ENCODE results near the gene OLFML3.

DNA sequence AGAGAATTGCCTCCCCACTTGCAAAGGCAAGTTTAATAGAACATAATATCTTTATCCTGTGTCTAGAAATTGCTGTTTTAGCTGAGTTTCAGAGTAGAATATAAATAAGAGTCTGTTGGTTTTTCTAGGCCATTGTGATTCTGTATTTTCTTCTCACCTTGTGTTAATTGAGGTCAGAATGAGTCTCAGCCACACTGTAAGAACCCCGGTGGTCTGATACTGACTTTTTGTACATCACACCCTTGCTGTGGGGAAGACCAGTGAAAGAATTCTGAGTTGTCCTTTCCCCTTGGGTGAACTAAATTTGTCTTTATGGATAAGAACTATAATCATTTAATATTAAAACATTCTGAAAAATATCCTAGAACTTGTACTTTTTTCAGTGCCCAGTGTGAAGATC, 43.3 kb upstream of the OLFML3 start:
- TF ChIP-seq CTCF (IDR thresholded peaks at IDR 0.05) (no peak), POLR2AphosphoS5 (IDR thresholded peaks at IDR 0.05) (no peak), POLR2A (IDR thresholded peaks at IDR 0.05) (no peak), EP300 (IDR thresholded peaks at IDR 0.05) (no peak)

All from suprapubic skin (tissue), 4 donors.